ENCODE results near the gene BCO1.

Gene BCO1

DNA sequence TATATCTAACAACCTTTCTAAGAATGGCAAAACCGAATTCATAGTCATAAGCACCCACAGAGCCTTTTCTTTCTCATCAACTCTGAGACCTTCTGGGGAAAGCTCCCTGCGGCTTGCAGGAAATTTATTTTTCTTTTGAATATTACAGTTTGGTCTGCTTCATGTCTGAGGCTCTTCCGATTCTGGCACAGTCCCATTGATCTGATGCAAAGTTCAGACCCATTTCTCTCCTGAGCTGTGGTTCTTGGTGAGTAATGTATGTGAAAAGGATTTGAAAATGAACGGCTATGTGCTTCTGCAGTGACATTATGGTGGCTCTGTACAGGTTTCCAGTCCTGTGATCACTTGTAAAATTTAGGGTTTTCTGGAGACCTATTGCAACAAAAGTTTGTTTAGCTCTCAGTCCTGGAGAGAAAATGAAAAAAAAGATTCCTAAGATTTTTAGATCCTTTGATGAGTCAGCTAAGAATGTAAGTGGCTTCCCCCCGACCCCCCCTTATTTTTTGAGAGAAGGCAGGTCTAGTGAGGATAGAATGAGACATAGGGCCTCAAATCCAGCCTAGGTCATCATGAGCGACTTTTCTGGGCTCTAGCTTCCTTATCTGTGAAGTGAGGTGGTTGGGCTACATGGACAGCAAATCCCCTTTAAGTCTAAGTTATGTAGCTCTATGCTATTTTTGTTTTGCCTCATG lies 80.9 kb downstream of the BCO1 start:
- DNase-seq, result no peak

DNA sequence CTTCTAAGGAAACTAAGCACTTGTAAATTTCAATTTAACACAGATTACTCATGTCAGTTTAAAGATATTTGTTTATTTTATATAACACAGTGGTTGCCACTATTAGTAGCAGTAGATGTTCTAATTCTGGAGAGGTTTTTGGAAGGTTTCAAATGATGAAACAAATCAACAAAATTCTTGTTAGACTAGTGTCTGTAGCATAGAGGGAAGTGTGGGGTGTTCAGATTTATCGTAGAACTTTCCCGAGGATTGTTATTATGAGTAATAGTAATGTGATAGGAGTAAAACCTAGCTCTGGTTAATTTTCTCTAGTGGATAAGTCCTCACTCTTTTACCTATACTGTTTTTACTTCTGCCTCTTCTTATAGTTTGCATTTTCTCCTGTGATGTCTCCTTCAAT lies 82.5 kb downstream of the BCO1 start:
- no peak for DNase-seq

DNA sequence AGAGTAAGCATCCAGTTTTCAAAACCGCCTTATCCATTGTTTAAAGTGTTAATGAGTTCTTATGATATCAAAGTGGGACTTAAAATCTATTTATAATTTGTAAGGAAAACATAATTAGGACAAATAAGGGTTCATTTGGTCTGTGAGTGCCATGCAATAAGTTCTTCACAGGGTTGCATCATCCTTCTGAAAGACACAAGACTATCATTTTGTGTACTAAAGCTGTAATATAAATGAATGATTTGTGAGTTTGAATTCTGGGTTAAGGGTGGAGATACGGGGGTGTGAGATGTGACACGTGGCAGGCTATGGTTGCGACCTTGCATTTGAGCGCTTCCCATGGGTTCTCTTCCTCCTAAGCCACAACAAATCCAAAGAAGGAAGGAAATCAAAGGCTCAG lies 83.0 kb downstream of the BCO1 start:
- no peak for DNase-seq

DNA sequence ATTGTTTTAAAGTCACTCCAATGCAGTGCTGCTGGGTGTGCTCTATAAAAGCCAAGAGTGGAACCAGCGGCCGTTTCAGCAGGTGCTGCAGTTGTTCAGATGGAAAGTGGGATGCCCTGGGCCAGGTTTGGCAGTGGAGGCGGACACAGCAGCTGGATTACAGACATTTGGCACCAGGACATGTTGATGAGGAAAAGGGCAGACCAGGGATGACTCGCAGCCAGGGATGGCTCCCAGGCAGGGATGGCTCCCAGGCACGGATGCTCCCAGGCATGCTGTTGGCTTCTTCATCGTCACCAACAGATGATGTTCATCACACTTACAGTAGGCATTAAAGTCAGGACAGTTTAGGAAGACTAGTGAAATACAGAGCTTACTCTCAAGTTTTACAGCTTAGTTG lies 86.3 kb downstream of the BCO1 start:
- DNase-seq, result no peak

DNA sequence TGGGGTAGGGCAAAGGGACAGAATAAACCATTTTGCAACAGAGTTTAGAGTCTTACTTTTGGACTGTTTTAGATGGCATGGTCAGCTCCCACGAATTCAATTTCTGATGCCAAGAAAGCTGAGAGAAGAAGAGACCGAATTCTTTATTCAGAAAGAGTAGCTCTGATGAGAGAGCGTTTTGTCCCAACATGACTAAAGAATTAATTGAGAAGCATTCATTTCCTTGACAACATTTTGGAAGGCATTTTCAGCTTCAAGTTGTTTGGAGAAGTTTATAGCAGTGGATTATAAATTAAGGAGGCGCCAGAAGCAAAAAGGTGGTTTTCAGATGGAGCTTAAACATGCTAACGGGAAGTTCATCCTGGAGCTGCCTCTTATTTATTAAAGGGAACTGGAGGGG lies 88.5 kb downstream of the BCO1 start:
- no peak for DNase-seq

DNA sequence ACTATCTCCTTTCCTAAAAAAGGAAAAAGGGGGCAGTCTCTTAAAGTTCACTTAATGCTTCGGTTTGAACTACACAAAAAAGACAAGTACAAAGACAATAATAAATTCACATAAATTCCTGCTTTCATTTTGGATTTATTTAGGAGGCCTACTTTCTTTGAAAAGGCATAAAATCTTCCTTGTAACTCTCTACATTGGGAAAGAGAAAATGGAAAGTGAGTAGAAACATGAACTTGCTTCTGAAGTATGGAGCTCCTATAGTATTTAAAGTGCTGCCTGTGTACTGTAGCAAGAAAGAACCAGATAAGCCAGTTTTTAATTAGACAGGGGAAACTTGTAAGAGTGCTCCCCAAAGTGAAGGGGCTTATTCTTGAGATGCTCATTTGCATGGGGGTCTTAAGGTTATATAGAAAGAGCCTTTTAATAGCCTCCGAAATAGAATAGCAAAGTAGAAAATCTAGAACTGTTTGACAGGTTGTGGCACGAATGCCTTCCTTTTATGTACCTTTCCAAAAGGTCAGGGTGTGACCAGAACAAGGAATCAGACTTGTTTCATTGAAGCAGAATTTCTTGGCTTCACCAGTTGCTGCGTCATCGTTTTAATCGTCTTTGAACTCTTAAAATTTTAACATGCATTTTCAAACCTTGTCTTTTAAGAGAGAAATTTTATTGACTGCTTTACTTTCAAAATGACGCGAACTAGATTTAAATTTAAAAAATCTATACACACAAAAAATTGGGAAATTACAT lies 89.1 kb downstream of the BCO1 start:
- DNase-seq, result no peak

DNA sequence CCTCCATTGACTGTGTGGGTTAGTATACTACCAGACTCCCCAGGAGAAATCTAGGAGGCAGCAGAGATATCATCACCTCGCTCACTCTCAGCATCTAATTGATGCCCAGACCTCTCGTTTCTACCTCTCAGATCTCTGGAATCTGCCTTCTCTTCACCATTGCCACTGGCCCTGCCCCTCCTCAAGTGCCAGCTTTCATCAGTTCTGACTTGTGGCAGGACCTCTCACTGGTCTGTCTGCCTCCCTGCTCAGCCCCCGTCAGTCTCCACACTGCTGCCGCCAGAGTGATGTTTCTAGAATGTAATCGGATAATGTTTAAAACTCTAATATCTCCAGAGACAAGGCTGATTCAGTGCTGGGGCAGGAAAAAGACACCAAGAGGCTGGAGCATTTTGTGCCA lies 91.5 kb downstream of the BCO1 start:
- no peak for DNase-seq

DNA sequence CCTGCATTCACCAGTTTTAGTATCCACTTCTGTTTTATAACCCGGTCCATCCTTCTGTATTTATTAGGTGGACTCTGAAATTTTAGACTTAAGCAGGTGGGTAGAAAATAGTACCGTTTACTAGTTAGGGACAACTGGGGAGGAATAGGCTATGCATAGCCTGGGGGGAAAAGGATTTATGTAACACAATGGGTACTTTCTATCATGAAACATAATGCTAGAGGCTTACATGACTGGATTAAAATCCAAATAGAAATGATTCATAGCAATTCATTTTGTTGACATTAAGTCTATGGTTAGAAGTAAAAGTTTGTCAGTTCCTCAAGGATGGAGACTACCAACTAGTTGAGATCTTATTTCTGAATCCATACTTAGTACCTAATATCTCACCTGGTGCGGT lies 94.9 kb downstream of the BCO1 start:
- no peak for DNase-seq

DNA sequence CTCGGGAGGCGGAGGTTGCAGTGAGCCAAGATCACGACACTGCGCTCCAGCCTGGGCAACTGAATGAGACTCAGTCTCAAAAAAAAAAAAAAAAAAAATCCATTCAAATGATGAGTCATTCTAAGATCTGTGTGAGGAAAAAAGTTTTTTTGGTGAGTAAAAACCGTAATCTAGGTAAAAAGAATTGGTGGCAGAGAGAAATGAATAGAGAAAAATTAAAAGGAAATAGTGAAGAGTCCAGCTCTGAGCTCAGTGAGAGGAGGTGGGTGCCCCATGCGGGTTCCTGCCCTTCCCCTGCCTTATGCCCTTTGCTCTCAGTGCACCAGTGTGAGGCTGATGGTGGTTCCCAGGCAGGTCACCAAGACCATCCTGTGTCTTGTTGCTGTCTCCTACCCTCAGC lies 97.2 kb downstream of the BCO1 start:
- peak; percentile 33 for DNase-seq

DNA sequence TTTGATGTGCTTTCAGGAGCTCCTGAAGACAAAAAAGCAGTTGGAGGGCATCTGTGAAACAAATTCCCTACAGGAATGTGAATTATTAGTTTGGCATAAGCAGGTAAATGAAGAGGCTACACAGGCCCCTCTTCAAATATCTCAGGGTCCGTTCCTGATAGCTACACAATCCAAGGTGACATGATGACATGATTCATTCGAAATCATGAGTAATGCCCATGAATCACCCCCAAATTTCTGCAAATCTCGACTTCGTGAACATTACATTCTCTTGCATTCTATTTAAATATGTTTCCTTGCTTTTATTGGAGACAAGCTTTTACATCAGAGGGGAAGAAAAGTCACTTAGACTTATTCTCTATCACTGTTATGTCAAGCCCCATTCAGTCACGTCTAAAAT lies 98.6 kb downstream of the BCO1 start:
- DNase-seq, result no peak

All from activated naive CD4-positive, alpha-beta T cell treated with Interleukin-2 at 50 U/mL for 16 hours (primary cell).